HepG2 (cell line): Measurements from ENCODE around the gene FCER1G. TPM values are rescaled to one million over a fixed set of nuclear protein-coding genes. Genes with fewer than 3 reads are reported as not detected.

ENCODE experiments used
- ADNP ChIP-seq: sonication (generic); formaldehyde crosslinking; IDR thresholded peaks from 2 replicates; pipeline ENCODE4 v1.4.0; 2020; ENCODE audit warnings: missing genetic modification reagents
- FOSL2 ChIP-seq: sonication (generic); formaldehyde crosslinking; IDR thresholded peaks from 2 replicates; pipeline ENCODE4 v1.4.0; 2020; ENCODE audit warnings: missing genetic modification reagents
- FOXP4 ChIP-seq: sonication (generic); formaldehyde crosslinking; IDR thresholded peaks from 2 replicates; pipeline ENCODE4 v1.4.0; 2020; ENCODE audit warnings: missing genetic modification reagents
- HNF1A ChIP-seq, 2 experiments: sonication (generic) in 1 of 2; formaldehyde crosslinking in 1 of 2; IDR thresholded peaks; 2 replicates each; pipeline versions ENCODE4 v1.4.0 to v1.6.1; 2016 to 2020; ENCODE audit warnings: borderline replicate concordance in 1 of 2, low read depth in 1 of 2, mild to moderate bottlenecking in 1 of 2, missing genetic modification reagents in 1 of 2
- HOXD1 ChIP-seq: sonication (generic); formaldehyde crosslinking; IDR thresholded peaks from 2 replicates; pipeline ENCODE4 v1.5.0; 2020; ENCODE audit warnings: missing genetic modification reagents
- POLR2AphosphoS2 ChIP-seq: IDR thresholded peaks from 2 replicates; pipeline ENCODE4 v1.6.1; 2011; ENCODE audit warnings: low read depth, low read length, improper control_type of control experiment
- SRSF9 ChIP-seq: fragments of 200-400 bp; formaldehyde crosslinking; IDR thresholded peaks from 2 replicates; pipeline ENCODE4 v1.6.1; 2018; ENCODE audit warnings: borderline replicate concordance, mild to moderate bottlenecking, low read depth, low read length; ENCODE audit not compliant: insufficient read depth, poor library complexity, severe bottlenecking
- TCF12 ChIP-seq, 2 experiments: fragments of 450-650 bp in 1 of 2; sonication (generic) in 1 of 2; formaldehyde crosslinking in 1 of 2; IDR thresholded peaks; 2 replicates each; pipeline versions ENCODE4 v1.6.1 to v1.8.0; 2017 to 2022; ENCODE audit warnings: antibody characterized with exemption in 1 of 2, mild to moderate bottlenecking in 1 of 2, missing genetic modification reagents in 1 of 2, moderate library complexity in 1 of 2
- THAP11 ChIP-seq: IDR thresholded peaks from 2 replicates; pipeline ENCODE4 v1.6.1; 2016; ENCODE audit warnings: missing biosample characterization, missing genetic modification reagents
- TP53 ChIP-seq: sonication (generic); formaldehyde crosslinking; conservative IDR thresholded peaks from 2 replicates; pipeline ENCODE4 v1.4.0; 2020; ENCODE audit warnings: missing genetic modification reagents
- ZSCAN22 ChIP-seq: sonication (generic); formaldehyde crosslinking; IDR thresholded peaks from 2 replicates; pipeline ENCODE4 v1.4.0; 2020; ENCODE audit warnings: mild to moderate bottlenecking, missing genetic modification reagents
- polyA plus RNA-seq, 8 experiments: library from polyadenylated mRNA; depleted of rRNA in 3 of 8; stranded (reverse) in 7 of 8; unstranded in 1 of 8; fragments of >200 nt; fragmentation: Illumina TruSeq in 4 of 8; extraction: Trizol in 4 of 8; gene quantifications; 2 replicates each; pipeline versions ENCODE4 v1.2.1 to v1.2.3, GENCODE V29; 2011 to 2016; ENCODE audit warnings: low read depth in 4 of 8, missing spikeins in 1 of 8, mixed read lengths in 1 of 8; ENCODE audit not compliant: insufficient read depth in 1 of 8
- total RNA-seq, 5 experiments: library from RNA; depleted of rRNA; stranded (reverse); fragments of >200 nt; fragmentation: Illumina TruSeq; extraction: Trizol; gene quantifications; 2 replicates each; pipeline ENCODE4 v1.2.3, GENCODE V29; 2016; ENCODE audit warnings: low read depth in 1 of 5
- TF ChIP-seq, protein P1 (sequence below): IDR thresholded peaks from 2 replicates; pipeline ENCODE4 v1.6.1; 2016; ENCODE audit warnings: low read depth, missing genetic modification reagents, missing compliant biosample characterization
- TF ChIP-seq, protein P2 (sequence below): IDR thresholded peaks from 2 replicates; pipeline ENCODE4 v1.6.1; 2012; ENCODE audit warnings: low read depth, low read length, improper control_type of control experiment

FCER1G gene
- total and polyA plus RNA-seq, 2 of the 13 experiments (the other 11 are each of a cell fraction or from before 2014, with no cell fraction given): 1.3 to 6.4 TPM

DNA sequence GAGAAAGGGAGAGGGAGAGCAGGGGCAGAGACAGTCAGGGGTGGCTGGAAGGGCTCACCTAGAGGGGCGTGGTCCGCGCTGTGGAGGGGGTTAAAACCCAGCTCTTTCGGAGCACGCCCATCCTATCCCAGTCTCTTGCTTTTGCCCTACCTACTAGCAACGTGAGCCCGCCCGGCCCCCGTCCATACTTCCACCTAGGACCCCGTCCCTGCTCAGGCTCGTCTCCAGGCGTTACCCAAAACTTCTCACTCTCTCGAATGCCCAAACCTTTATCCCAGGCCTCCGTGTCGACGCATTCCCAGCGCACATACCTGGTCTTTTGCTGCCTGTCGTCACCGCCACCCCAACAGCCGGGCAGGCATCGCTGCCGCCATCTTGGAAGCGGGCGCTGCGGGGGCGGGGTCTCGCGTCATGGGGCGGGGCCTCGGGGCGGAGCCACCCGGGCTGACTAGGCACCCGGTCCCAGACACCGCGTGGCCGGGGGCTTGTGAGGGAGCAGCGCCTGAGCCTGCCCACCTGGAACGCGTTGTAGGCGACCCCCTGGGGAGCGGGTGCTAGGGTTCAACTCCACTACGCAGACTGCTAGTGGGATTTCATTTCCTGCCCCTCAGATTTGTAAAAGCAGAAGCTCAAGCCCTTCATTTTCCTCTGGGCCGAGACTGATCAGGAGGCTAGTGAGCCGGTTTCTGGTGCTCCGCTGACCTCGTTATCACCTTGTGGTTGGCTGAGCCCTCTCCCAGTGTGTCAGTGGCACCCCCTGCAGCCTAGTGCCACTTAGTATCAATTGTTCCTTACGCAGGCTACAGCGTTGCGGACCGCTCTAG lies 37.8 kb upstream of the FCER1G start, which contains the start of gene B4GALT3 (continued):
- TF ChIP-seq TP53 (CRISPR knock-in tag) (no peak), TCF12 (IDR thresholded peaks at IDR 0.05) (no peak), TCF12 (CRISPR knock-in tag; IDR thresholded peaks at IDR 0.05) (0 out of 2 replicates have a peak, but pooled peaks have one; percentile 53), ADNP (no peak), SRSF9 (no peak), FOSL2 (CRISPR knock-in tag) (peak; percentile 72), FOXP4 (CRISPR knock-in tag) (no peak), POLR2AphosphoS2 (no peak), HNF1A (IDR thresholded peaks at IDR 0.05; ENCODE audit: low read depth) (no peak), HNF1A (CRISPR knock-in tag; IDR thresholded peaks at IDR 0.05; ENCODE audit: borderline replicate concordance) (peak; percentile 72; the same call in 1 of the 2 replicates), ZSCAN22 (peak; percentile 72), THAP11 (CRISPR knock-in tag) (peak; percentile 74; the same call in 1 of the 2 replicates), HOXD1 (CRISPR knock-in tag) (peak; percentile 62; the same call in 1 of the 2 replicates)
- TF ChIP-seq, protein P1, sequence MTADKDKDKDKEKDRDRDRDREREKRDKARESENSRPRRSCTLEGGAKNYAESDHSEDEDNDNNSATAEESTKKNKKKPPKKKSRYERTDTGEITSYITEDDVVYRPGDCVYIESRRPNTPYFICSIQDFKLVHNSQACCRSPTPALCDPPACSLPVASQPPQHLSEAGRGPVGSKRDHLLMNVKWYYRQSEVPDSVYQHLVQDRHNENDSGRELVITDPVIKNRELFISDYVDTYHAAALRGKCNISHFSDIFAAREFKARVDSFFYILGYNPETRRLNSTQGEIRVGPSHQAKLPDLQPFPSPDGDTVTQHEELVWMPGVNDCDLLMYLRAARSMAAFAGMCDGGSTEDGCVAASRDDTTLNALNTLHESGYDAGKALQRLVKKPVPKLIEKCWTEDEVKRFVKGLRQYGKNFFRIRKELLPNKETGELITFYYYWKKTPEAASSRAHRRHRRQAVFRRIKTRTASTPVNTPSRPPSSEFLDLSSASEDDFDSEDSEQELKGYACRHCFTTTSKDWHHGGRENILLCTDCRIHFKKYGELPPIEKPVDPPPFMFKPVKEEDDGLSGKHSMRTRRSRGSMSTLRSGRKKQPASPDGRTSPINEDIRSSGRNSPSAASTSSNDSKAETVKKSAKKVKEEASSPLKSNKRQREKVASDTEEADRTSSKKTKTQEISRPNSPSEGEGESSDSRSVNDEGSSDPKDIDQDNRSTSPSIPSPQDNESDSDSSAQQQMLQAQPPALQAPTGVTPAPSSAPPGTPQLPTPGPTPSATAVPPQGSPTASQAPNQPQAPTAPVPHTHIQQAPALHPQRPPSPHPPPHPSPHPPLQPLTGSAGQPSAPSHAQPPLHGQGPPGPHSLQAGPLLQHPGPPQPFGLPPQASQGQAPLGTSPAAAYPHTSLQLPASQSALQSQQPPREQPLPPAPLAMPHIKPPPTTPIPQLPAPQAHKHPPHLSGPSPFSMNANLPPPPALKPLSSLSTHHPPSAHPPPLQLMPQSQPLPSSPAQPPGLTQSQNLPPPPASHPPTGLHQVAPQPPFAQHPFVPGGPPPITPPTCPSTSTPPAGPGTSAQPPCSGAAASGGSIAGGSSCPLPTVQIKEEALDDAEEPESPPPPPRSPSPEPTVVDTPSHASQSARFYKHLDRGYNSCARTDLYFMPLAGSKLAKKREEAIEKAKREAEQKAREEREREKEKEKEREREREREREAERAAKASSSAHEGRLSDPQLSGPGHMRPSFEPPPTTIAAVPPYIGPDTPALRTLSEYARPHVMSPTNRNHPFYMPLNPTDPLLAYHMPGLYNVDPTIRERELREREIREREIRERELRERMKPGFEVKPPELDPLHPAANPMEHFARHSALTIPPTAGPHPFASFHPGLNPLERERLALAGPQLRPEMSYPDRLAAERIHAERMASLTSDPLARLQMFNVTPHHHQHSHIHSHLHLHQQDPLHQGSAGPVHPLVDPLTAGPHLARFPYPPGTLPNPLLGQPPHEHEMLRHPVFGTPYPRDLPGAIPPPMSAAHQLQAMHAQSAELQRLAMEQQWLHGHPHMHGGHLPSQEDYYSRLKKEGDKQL (CRISPR knock-in tag): no peak
- TF ChIP-seq, protein P2, sequence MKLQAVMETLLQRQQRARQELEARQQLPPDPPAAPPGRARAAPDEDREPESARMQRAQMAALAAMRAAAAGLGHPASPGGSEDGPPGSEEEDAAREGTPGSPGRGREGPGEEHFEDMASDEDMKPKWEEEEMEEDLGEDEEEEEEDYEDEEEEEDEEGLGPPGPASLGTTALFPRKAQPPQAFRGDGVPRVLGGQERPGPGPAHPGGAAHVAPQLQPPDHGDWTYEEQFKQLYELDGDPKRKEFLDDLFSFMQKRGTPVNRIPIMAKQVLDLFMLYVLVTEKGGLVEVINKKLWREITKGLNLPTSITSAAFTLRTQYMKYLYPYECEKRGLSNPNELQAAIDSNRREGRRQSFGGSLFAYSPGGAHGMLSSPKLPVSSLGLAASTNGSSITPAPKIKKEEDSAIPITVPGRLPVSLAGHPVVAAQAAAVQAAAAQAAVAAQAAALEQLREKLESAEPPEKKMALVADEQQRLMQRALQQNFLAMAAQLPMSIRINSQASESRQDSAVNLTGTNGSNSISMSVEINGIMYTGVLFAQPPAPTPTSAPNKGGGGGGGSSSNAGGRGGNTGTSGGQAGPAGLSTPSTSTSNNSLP: 0 out of 2 replicates have a peak, but pooled peaks have one; percentile 13
